Endothelial cell of umbilical vein (primary cell): ENCODE measurements around the gene TIPRL. TPM values are rescaled to one million over a fixed set of nuclear protein-coding genes. Genes with fewer than 3 reads are reported as not detected.

Experiments used
- BruUV-seq: library from RNA; stranded (reverse); fragments of 400-500 nt; replicated peaks from 2 replicates; lab custom pipeline; 2021; lab: Mats Ljungman, UMichigan
- CTCF ChIA-PET: fragments of 300-600, 350-600 bp; sonication (Branson Sonifier 250); formaldehyde crosslinking; loops from one replicate; lab custom pipeline; 2021; ENCODE audit warnings: antibody characterized with exemption, inconsistent platforms; lab: Charles Lee
- POLR2A ChIA-PET: fragments of 300-600, 350-600 bp; sonication (Branson Sonifier 250); formaldehyde crosslinking; loops from one replicate; lab custom pipeline; 2021; ENCODE audit warnings: antibody characterized with exemption, inconsistent platforms; lab: Charles Lee
- DNase-seq: peaks from one replicate; pipeline ENCODE4 v3.0.0-alpha.2; 2011; ENCODE audit warnings: low read depth, low spot score
- FAIRE-seq: peaks from 2 replicates; lab custom pipeline; 2011; peaks lifted over from hg19 to GRCh38; lab: Jason Lieb, UNC
- H2AFZ ChIP-seq: 2 replicates; pipeline ENCODE4 v1.6.0; 2012; ENCODE audit warnings: low read depth, low read length, control low read depth, inconsistent platforms
- H3K27ac ChIP-seq: 2 replicates; pipeline ENCODE4 v1.5.1; 2011; ENCODE audit warnings: low read depth, mild to moderate bottlenecking, control low read depth, low read length, moderate library complexity; ENCODE audit not compliant: insufficient read depth
- H3K27me3 ChIP-seq, 2 experiments: 2 replicates each; pipeline versions ENCODE4 v1.6.0 to v1.6.1; 2011; ENCODE audit warnings: low read length in 2 of 2, mixed read lengths in 1 of 2; ENCODE audit not compliant: control insufficient read depth in 2 of 2, insufficient read depth in 2 of 2
- H3K36me3 ChIP-seq, 2 experiments: 2 replicates in 1 of 2; 3 replicates in 1 of 2; pipeline ENCODE4 v1.5.1; 2011; ENCODE audit warnings: low read length in 2 of 2, mild to moderate bottlenecking in 1 of 2, moderate library complexity in 1 of 2; ENCODE audit not compliant: control insufficient read depth in 2 of 2, insufficient read depth in 2 of 2; ENCODE audit errors: extremely low read depth in 1 of 2
- H3K4me1 ChIP-seq: 3 replicates; pipeline ENCODE4 v1.5.1; 2011; ENCODE audit warnings: mild to moderate bottlenecking, low read length; ENCODE audit not compliant: control insufficient read depth, insufficient read depth; ENCODE audit errors: extremely low read depth
- H3K4me2 ChIP-seq: 2 replicates; pipeline ENCODE4 v1.6.1; 2011; ENCODE audit warnings: low read length, control low read depth, mixed read lengths; ENCODE audit not compliant: insufficient read depth
- H3K4me3 ChIP-seq, 3 experiments: fragments of 200-600 bp in 1 of 3; sonication (generic), shearing (Covaris generic) in 1 of 3; replicated peaks in 1 of 3; 2 replicates each; pipeline ENCODE4 v1.5.1; 2011 to 2016; ENCODE audit warnings: control low read depth in 3 of 3, low read length in 3 of 3, mild to moderate bottlenecking in 2 of 3, inconsistent platforms in 1 of 3, low read depth in 1 of 3, moderate library complexity in 1 of 3; ENCODE audit not compliant: insufficient read depth in 1 of 3
- H3K79me2 ChIP-seq: 2 replicates; pipeline ENCODE4 v1.6.0; 2012; ENCODE audit warnings: low read length, inconsistent platforms; ENCODE audit not compliant: control insufficient read depth, insufficient read depth
- H3K9ac ChIP-seq: replicated peaks from 2 replicates; pipeline ENCODE3; 2011; ENCODE audit warnings: low read length, control low read depth; ENCODE audit not compliant: insufficient read depth; ENCODE audit errors: extremely low read depth
- H3K9me1 ChIP-seq: replicated peaks from 3 replicates; pipeline ENCODE4 v1.6.0; 2011; ENCODE audit warnings: mild to moderate bottlenecking, low read length; ENCODE audit not compliant: control insufficient read depth, insufficient read depth; ENCODE audit errors: extremely low read depth
- H3K9me3 ChIP-seq: replicated peaks from 2 replicates; pipeline ENCODE4 v1.5.1; 2012; ENCODE audit warnings: low read length, inconsistent platforms; ENCODE audit not compliant: control insufficient read depth, insufficient read depth
- H4K20me1 ChIP-seq: replicated peaks from 2 replicates; pipeline ENCODE3; 2011; ENCODE audit warnings: mild to moderate bottlenecking, low read length; ENCODE audit not compliant: control insufficient read depth, insufficient read depth; ENCODE audit errors: extremely low read depth
- EZH2 ChIP-seq: IDR thresholded peaks from 2 replicates; pipeline ENCODE4 v1.6.1; 2012; ENCODE audit warnings: borderline replicate concordance, low read depth, mild to moderate bottlenecking, moderate library complexity, low read length, inconsistent platforms; ENCODE audit not compliant: severe bottlenecking
- FOS ChIP-seq: IDR thresholded peaks from 2 replicates; pipeline ENCODE4 v1.6.1; 2011; ENCODE audit warnings: mild to moderate bottlenecking, low read length, moderate library complexity, borderline replicate concordance; ENCODE audit not compliant: insufficient read depth
- GATA2 ChIP-seq: IDR thresholded peaks from 2 replicates; pipeline ENCODE4 v1.7.0; 2011; ENCODE audit warnings: low read depth, mild to moderate bottlenecking, moderate library complexity, mixed read lengths, low read length; ENCODE audit not compliant: insufficient read length, insufficient read depth
- JUN ChIP-seq: IDR thresholded peaks from 2 replicates; pipeline ENCODE4 v1.6.1; 2011; ENCODE audit warnings: borderline replicate concordance, low read depth; ENCODE audit not compliant: insufficient read length, insufficient read depth
- MYC ChIP-seq: IDR thresholded peaks from one replicate; pipeline ENCODE4 v1.6.1; 2011; ENCODE audit warnings: mild to moderate bottlenecking, low read depth, low read length
- POLR2A ChIP-seq: IDR thresholded peaks from 2 replicates; pipeline ENCODE4 v1.6.1; 2012; ENCODE audit warnings: low read depth, mild to moderate bottlenecking, control low read depth, low read length
- POLR2AphosphoS5 ChIP-seq: IDR thresholded peaks from 2 replicates; pipeline ENCODE4 v1.6.1; 2012; ENCODE audit warnings: low read depth, mild to moderate bottlenecking, control low read depth, low read length, moderate library complexity; ENCODE audit not compliant: insufficient read depth
- dilution Hi-C: fragments of 300-500 bp; cut with MboI; formaldehyde crosslinking; loops from one replicate; pipeline ENCODE4 v1.15.0; 2019; ENCODE audit warnings: low sequenced_read_pairs; ENCODE audit not compliant: extremely low pct_ligation_motif_present
- intact Hi-C: fragments of 100-400 bp; cut with micrococcal nuclease; formaldehyde crosslinking; loops from one replicate; pipeline ENCODE4 v1.10.0; 2022
- polyA plus RNA-seq, 4 experiments: library from polyadenylated mRNA; depleted of rRNA in 3 of 4; stranded (reverse) in 3 of 4; unstranded in 1 of 4; fragments of >200 nt; gene quantifications; 2 replicates each; pipeline versions ENCODE4 v1.2.1 to v1.2.3, GENCODE V29; 2011 to 2012; ENCODE audit warnings: missing spikeins in 1 of 4
- total RNA-seq: library from RNA; stranded (reverse); gene quantifications from 2 replicates; pipeline ENCODE4 v1.2.3, GENCODE V29; 2021
- TF ChIP-seq, protein P1 (sequence below), 2 donors: IDR thresholded peaks; 1 replicate in 1 of 2; 2 replicates in 1 of 2; pipeline ENCODE4 v1.5.1; 2011; ENCODE audit warnings: low read length in 2 of 2, mild to moderate bottlenecking in 2 of 2, moderate library complexity in 2 of 2, control low read depth in 1 of 2, inconsistent platforms in 1 of 2, low read depth in 1 of 2; ENCODE audit not compliant: insufficient read depth in 1 of 2; ENCODE audit errors: extremely low read depth in 1 of 2
- TF ChIP-seq, protein P2 (sequence below): IDR thresholded peaks from 2 replicates; pipeline ENCODE4 v1.6.1; 2011; ENCODE audit not compliant: insufficient read depth, insufficient read length

The TIPRL gene
- total and polyA plus RNA-seq, 2 donors (not counting 3 experiments of a cell fraction or from before 2014, with no cell fraction given) = 14.0 to 45.8 TPM

DNA sequence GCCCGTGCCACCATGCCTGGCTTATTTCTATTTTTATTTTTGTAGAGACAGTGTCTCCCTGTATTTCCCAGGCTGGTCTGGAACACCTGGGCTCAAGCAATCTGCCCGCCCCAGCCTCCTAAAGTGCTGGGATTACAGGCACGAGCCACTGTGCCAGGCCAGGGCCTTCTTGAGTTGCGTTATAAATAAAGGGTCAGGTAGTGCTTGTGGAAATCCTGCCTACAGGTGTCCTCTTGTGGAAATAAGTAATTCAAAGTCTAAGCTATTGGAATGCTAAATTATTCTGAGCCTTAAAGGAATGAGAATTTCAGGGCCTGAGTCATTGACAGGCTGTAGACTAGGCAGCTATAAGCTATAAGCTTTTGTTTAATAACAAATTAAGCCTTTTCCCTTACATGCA, 38.9 kb downstream of the TIPRL start:
- no peak for FAIRE-seq
- no peak overlapping the region for H2AFZ ChIP-seq
- no peak overlapping the region for H3K27ac ChIP-seq
- H3K9me1 ChIP-seq = no peaks in the 10 kb centered on the region
- ChIA-PET CTCF (interaction anchor here (1.2 to 1.9 kb wide), 5 partner anchors 8 to 125 kb away, joined by 3 to 9 read pairs (median 7); no protein-coding TSS in a partner anchor), POLR2A (interaction anchor here (1.5 kb wide), 1 partner anchor 8 kb away, joined by 3 read pairs; the partner anchor contains the start of gene SFT2D2)
- no peak overlapping the region for H3K4me3 ChIP-seq
- no peak for DNase-seq
- no peak overlapping the region for H3K9ac ChIP-seq
- no peaks in the 10 kb centered on the region for H4K20me1 ChIP-seq
- TF ChIP-seq, protein P1, sequence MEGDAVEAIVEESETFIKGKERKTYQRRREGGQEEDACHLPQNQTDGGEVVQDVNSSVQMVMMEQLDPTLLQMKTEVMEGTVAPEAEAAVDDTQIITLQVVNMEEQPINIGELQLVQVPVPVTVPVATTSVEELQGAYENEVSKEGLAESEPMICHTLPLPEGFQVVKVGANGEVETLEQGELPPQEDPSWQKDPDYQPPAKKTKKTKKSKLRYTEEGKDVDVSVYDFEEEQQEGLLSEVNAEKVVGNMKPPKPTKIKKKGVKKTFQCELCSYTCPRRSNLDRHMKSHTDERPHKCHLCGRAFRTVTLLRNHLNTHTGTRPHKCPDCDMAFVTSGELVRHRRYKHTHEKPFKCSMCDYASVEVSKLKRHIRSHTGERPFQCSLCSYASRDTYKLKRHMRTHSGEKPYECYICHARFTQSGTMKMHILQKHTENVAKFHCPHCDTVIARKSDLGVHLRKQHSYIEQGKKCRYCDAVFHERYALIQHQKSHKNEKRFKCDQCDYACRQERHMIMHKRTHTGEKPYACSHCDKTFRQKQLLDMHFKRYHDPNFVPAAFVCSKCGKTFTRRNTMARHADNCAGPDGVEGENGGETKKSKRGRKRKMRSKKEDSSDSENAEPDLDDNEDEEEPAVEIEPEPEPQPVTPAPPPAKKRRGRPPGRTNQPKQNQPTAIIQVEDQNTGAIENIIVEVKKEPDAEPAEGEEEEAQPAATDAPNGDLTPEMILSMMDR (IDR thresholded peaks at IDR 0.05; ENCODE audit: extremely low read depth in 1 of 2, insufficient read depth in 1 of 2, low read depth in 1 of 2, low read length in 2 of 2) = no peak
- no peak for TF ChIP-seq POLR2A
- no peak for TF ChIP-seq POLR2AphosphoS5
- no peak for TF ChIP-seq EZH2
- TF ChIP-seq FOS = no peak
- TF ChIP-seq, protein P2, sequence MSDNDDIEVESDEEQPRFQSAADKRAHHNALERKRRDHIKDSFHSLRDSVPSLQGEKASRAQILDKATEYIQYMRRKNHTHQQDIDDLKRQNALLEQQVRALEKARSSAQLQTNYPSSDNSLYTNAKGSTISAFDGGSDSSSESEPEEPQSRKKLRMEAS = no peak
- TF ChIP-seq MYC = no peak
- TF ChIP-seq JUN = no peak
- TF ChIP-seq GATA2 = no peak
- H3K9me3 ChIP-seq = no peaks in the 10 kb centered on the region
- no peaks in the 10 kb centered on the region for H3K79me2 ChIP-seq
- no peak overlapping the region for H3K4me2 ChIP-seq
- peaks cover 1 to 2% of the 10 kb centered on the region in 2 experiments for H3K27me3 ChIP-seq
- intact Hi-C loops (no loop called here), dilution Hi-C loops (no loop called here)
- no peaks in the 10 kb centered on the region for H3K4me1 ChIP-seq
- H3K36me3 ChIP-seq = no peaks in the 10 kb centered on the region
- no TSS peak for BruUV-seq
